MV-4-11 (cell line): ENCODE results near the gene LRRC36.
"Not testable (repeated sequence)": the region's sequence is repeated elsewhere in the genome, so short reads cannot be mapped to it uniquely, and the experiment has no call there.

Source experiments
- DNase-seq: peaks from one replicate; lab custom pipeline; 2025; lab: John Stamatoyannopoulos, UW

The LRRC36 gene

GRCh38 chr16:67403976-67404555 is 77.5 kb downstream of the LRRC36 start:
- no peak for DNase-seq

GRCh38 chr16:67404740-67405226 is 78.2 kb downstream of the LRRC36 start:
- DNase-seq, result no peak

GRCh38 chr16:67405336-67405735 is 78.7 kb downstream of the LRRC36 start:
- DNase-seq, result no peak

GRCh38 chr16:67406111-67406971 is 79.7 kb downstream of the LRRC36 start:
- DNase-seq, result no peak

- DNase-seq, result no peak
Measured at GRCh38 chr16:67407176-67407787, 80.7 kb downstream of the LRRC36 start.

GRCh38 chr16:67407788-67408452 is 81.3 kb downstream of the LRRC36 start:
- DNase-seq, result no peak

GRCh38 chr16:67409631-67410030 is 83.0 kb downstream of the LRRC36 start:
- no peak for DNase-seq

GRCh38 chr16:67411339-67411738 is 84.7 kb downstream of the LRRC36 start:
- DNase-seq, result no peak

- DNase-seq, result no peak
Measured at GRCh38 chr16:67412294-67412693, 85.7 kb downstream of the LRRC36 start.

- DNase-seq, result no peak
Measured at GRCh38 chr16:67413978-67414911, 87.6 kb downstream of the LRRC36 start.

GRCh38 chr16:67415421-67415820 is 88.8 kb downstream of the LRRC36 start:
- not testable (repeated sequence) for DNase-seq

- no peak for DNase-seq
Measured at GRCh38 chr16:67415872-67416793, 89.5 kb downstream of the LRRC36 start, which contains the start of gene ZDHHC1. ZDHHC1 (minus strand) TSS chr16:67416477; CDS start chr16:67407775, 8,702 bp downstream.

- no peak for DNase-seq
Measured at GRCh38 chr16:67417333-67418061, 90.9 kb downstream of the LRRC36 start.

GRCh38 chr16:67419502-67419901 is 92.9 kb downstream of the LRRC36 start:
- DNase-seq, result no peak

- no peak for DNase-seq
Measured at GRCh38 chr16:67419931-67420330, 93.3 kb downstream of the LRRC36 start.

- no peak for DNase-seq
Measured at GRCh38 chr16:67421030-67421429, 94.4 kb downstream of the LRRC36 start.

- no peak for DNase-seq
Measured at GRCh38 chr16:67423015-67423414, 96.4 kb downstream of the LRRC36 start.

GRCh38 chr16:67423611-67424260 is 97.1 kb downstream of the LRRC36 start:
- no peak for DNase-seq

GRCh38 chr16:67424261-67424615 is 97.6 kb downstream of the LRRC36 start:
- no peak for DNase-seq
